OCI-LY7 (cell line): ENCODE results near the gene MED27. TPM values are rescaled to one million over a fixed set of nuclear protein-coding genes. Genes with fewer than 3 reads are reported as not detected.

Experiments used
- BruUV-seq: library from RNA; stranded (reverse); fragments of 400-500 nt; replicated peaks from 2 replicates; lab custom pipeline; 2021; lab: Mats Ljungman, UMichigan
- CTCF ChIA-PET: fragments of 300-600 bp; sonication (Branson Sonifier 250); formaldehyde crosslinking; loops from one replicate; lab custom pipeline; 2022; ENCODE audit warnings: antibody characterized with exemption; ENCODE audit not compliant: unreplicated experiment; lab: Charles Lee
- POLR2A ChIA-PET: fragments of 300-600 bp; sonication (Branson Sonifier 250); formaldehyde crosslinking; loops from one replicate; lab custom pipeline; 2022; ENCODE audit warnings: antibody characterized with exemption; lab: Charles Lee
- DNase-seq: peaks from one replicate; pipeline ENCODE4 v3.0.0-alpha.2; 2015; ENCODE audit warnings: low spot score
- H2AFZ ChIP-seq: fragments of 200-600 bp; sonication (generic), shearing (Covaris generic); 2 replicates; pipeline ENCODE4 v1.6.1; 2014; ENCODE audit warnings: mild to moderate bottlenecking, antibody characterized with exemption, low read length, moderate library complexity
- H3K27ac ChIP-seq: fragments of 200-600 bp; sonication (generic); 2 replicates; pipeline ENCODE4 v1.5.1; 2014; ENCODE audit warnings: mixed run types, low read depth, mild to moderate bottlenecking, moderate library complexity, low read length, inconsistent platforms; ENCODE audit not compliant: poor library complexity, severe bottlenecking
- H3K36me3 ChIP-seq: fragments of 200-600 bp; sonication (generic); 2 replicates; pipeline ENCODE4 v1.6.1; 2014; ENCODE audit warnings: mild to moderate bottlenecking, antibody characterized with exemption, low read length, moderate library complexity, mixed read lengths; ENCODE audit not compliant: insufficient read depth
- H3K4me1 ChIP-seq: fragments of 200-600 bp; sonication (generic); 2 replicates; pipeline ENCODE4 v1.5.1; 2014; ENCODE audit warnings: mild to moderate bottlenecking, low read length; ENCODE audit not compliant: insufficient read depth, poor library complexity, severe bottlenecking
- H3K4me2 ChIP-seq: fragments of 200-600 bp; sonication (generic); 2 replicates; pipeline ENCODE4 v1.6.1; 2014; ENCODE audit warnings: mild to moderate bottlenecking, low read length
- H3K4me3 ChIP-seq: fragments of 200-600 bp; sonication (generic); 2 replicates; pipeline ENCODE4 v1.5.1; 2014; ENCODE audit warnings: mild to moderate bottlenecking, low read depth, low read length; ENCODE audit not compliant: poor library complexity, severe bottlenecking
- H3K79me2 ChIP-seq: fragments of 200-600 bp; sonication (generic); 2 replicates; pipeline ENCODE4 v1.6.1; 2016; ENCODE audit warnings: low read depth, mild to moderate bottlenecking, low read length, moderate library complexity, mixed read lengths; ENCODE audit not compliant: insufficient read depth
- H3K9me2 ChIP-seq: fragments of 200-600 bp; sonication (generic); 2 replicates; pipeline ENCODE4 v1.6.1; 2016; ENCODE audit warnings: mild to moderate bottlenecking, low read length, mixed read lengths; ENCODE audit not compliant: insufficient read depth
- H3K9me3 ChIP-seq: fragments of 200-600 bp; sonication (generic); 2 replicates; pipeline ENCODE4 v1.6.1; 2014; ENCODE audit warnings: mild to moderate bottlenecking, mixed run types, low read length, mixed read lengths
- H4K20me1 ChIP-seq: fragments of 200-600 bp; sonication (generic); 2 replicates; pipeline ENCODE4 v1.6.1; 2014; ENCODE audit warnings: mild to moderate bottlenecking, antibody characterized with exemption, low read length, moderate library complexity, mixed read lengths; ENCODE audit not compliant: insufficient read depth
- EZH2phosphoT487 ChIP-seq: fragments of 200-600 bp; sonication (generic); IDR thresholded peaks from 2 replicates; pipeline ENCODE4 v1.6.1; 2018; ENCODE audit warnings: low read depth, borderline replicate concordance, mild to moderate bottlenecking, mixed run types, antibody characterized with exemption, low read length, moderate library complexity, mixed read lengths
- intact Hi-C: fragments of 100-400 bp; cut with micrococcal nuclease; formaldehyde crosslinking; loops from one replicate; pipeline ENCODE4 v1.10.0; 2022; ENCODE audit not compliant: unreplicated experiment
- total RNA-seq, 2 experiments: library from RNA; depleted of rRNA in 1 of 2; stranded (reverse); fragments of >200 nt in 1 of 2; shearing (Covaris generic) in 1 of 2; gene quantifications; 2 replicates each; pipeline ENCODE4 v1.2.3, GENCODE V29; 2014 to 2022
- TF ChIP-seq, protein P1 (sequence below): fragments of 200-600 bp; sonication (generic); conservative IDR thresholded peaks from 2 replicates; pipeline ENCODE4 v1.5.1; 2014; ENCODE audit warnings: mild to moderate bottlenecking, antibody characterized with exemption, low read length, moderate library complexity, mixed read lengths

The MED27 gene
- total RNA-seq, 2 experiments from 2014 or later: 23.1 to 32.6 TPM

DNA sequence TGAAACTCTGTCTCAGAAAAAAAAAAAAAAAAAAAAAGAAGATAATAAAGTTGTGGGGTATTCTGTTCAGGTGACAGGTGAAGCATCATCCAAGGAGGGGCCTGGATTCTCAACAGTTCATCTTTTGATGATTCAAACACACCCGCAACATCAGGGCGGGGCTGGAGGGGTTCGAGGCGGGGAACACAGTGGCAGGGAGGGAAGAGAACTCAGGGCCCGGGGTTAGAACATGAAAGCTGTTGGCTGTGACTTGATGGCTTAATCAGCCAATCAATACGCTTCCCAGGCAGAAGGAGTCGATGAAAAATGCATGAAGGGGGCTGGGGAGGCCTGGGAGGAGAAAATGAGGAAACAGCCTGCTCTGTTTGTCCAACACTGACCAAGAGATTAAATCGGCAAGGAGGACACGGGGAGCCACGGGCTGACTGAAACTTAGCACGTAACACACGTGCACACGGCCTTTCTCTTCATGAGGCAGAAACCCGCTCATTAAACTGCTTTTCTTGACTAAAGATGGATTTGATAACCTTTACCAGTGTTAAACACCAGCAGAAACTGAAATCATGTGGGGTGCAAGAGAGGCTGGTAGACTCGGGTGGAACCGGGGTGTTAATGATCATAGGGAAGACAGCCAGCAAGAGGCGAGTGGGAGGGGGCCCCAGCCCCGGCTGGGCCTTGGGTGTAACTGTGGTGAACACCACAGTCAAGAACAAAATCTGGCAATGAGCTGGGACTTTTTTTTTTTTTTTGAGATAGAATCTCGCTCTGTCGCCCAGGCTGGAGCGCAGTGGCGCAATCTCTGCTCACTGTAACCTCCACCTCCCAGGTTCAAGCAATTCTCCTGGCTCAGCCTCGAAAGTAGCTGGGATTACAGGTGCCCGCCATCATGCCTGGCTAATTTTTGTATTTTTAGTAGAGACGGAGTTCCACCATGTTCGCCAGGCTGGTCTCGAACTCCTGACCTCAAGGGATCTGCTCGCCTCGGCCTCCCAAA, 234.1 kb downstream of the MED27 start:
- no peaks in the 10 kb centered on the region for H3K9me2 ChIP-seq
- no TSS peak for BruUV-seq
- no peaks in the 10 kb centered on the region for H3K36me3 ChIP-seq
- H3K4me2 ChIP-seq: no peak overlapping the region
- no peak overlapping the region for H2AFZ ChIP-seq
- ChIA-PET CTCF (no interaction called here), POLR2A (interaction anchor here (0.7 kb wide), 1 partner anchor 194 kb away, joined by 4 read pairs; no protein-coding TSS in a partner anchor)
- DNase-seq: no peak
- H3K4me3 ChIP-seq: no peak overlapping the region
- H3K27ac ChIP-seq: no peak overlapping the region
- no peaks in the 10 kb centered on the region for H3K4me1 ChIP-seq
- no peaks in the 10 kb centered on the region for H3K9me3 ChIP-seq
- H3K79me2 ChIP-seq: no peaks in the 10 kb centered on the region
- no peaks in the 10 kb centered on the region for H4K20me1 ChIP-seq
- TF ChIP-seq EZH2phosphoT487: no peak
- TF ChIP-seq, protein P1, sequence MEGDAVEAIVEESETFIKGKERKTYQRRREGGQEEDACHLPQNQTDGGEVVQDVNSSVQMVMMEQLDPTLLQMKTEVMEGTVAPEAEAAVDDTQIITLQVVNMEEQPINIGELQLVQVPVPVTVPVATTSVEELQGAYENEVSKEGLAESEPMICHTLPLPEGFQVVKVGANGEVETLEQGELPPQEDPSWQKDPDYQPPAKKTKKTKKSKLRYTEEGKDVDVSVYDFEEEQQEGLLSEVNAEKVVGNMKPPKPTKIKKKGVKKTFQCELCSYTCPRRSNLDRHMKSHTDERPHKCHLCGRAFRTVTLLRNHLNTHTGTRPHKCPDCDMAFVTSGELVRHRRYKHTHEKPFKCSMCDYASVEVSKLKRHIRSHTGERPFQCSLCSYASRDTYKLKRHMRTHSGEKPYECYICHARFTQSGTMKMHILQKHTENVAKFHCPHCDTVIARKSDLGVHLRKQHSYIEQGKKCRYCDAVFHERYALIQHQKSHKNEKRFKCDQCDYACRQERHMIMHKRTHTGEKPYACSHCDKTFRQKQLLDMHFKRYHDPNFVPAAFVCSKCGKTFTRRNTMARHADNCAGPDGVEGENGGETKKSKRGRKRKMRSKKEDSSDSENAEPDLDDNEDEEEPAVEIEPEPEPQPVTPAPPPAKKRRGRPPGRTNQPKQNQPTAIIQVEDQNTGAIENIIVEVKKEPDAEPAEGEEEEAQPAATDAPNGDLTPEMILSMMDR: no peak
- intact Hi-C loops: no loop called here

- CTCF ChIA-PET: no interaction called here
- no peak for TF ChIP-seq EZH2phosphoT487
- TF ChIP-seq, protein P1: no peak
- intact Hi-C loops: no loop called here
Measured at GRCh38 chr9:131844745-131845118, 234.9 kb downstream of the MED27 start.

More at GRCh38 chr9:131844745-131845118, 234.9 kb downstream of the MED27 start:
- BruUV-seq: no TSS peak
- H2AFZ ChIP-seq: no peak overlapping the region
- POLR2A ChIA-PET: no interaction called here
- no peak overlapping the region for H3K27ac ChIP-seq
- H3K4me2 ChIP-seq: no peak overlapping the region
- H3K4me1 ChIP-seq: no peaks in the 10 kb centered on the region
- H3K9me3 ChIP-seq: no peaks in the 10 kb centered on the region
- H3K36me3 ChIP-seq: no peaks in the 10 kb centered on the region
- H3K79me2 ChIP-seq: no peaks in the 10 kb centered on the region
- no peak overlapping the region for H3K4me3 ChIP-seq
- H3K9me2 ChIP-seq: no peaks in the 10 kb centered on the region
- no peaks in the 10 kb centered on the region for H4K20me1 ChIP-seq
- DNase-seq: no peak
